Measurements from ENCODE around the gene ANKS3. TPM values are rescaled to one million over a fixed set of nuclear protein-coding genes. Genes with fewer than 3 reads are reported as not detected.
A peak's percentile ranks its signal among the peaks of the same experiment; 100 is the strongest.

Gene ANKS3
- total RNA-seq, 1 donor from 2014 or later, result 25.8 TPM

- peaks cover 29% of the 10 kb centered on the region for H3K4me1 Mint-ChIP-seq (ENCODE audit: low read depth)
- no peaks in the 10 kb centered on the region for H3K27me3 Mint-ChIP-seq (ENCODE audit: insufficient read depth)
- H3K36me3 Mint-ChIP-seq (ENCODE audit: low read depth), result peaks cover 15% of the 10 kb centered on the region
- H3K9me3 Mint-ChIP-seq, result no peaks in the 10 kb centered on the region
- H3K27ac Mint-ChIP-seq, result no peak overlapping the region
- no peak overlapping the region for H3K4me3 Mint-ChIP-seq
- intact Hi-C loops (cut with micrococcal nuclease), result no loop called here
- no peak for DNase-seq (ENCODE audit: low spot score)
Measured at GRCh38 chr16:4673387-4674046, 60.6 kb downstream of the ANKS3 start.

- Mint-ChIP-seq H3K36me3 (ENCODE audit: low read depth) (peaks cover 18% of the 10 kb centered on the region), H3K9me3 (no peaks in the 10 kb centered on the region), H3K27me3 (ENCODE audit: insufficient read depth) (no peaks in the 10 kb centered on the region), H3K4me3 (no peak overlapping the region), H3K4me1 (ENCODE audit: low read depth) (peaks cover 16% of the 10 kb centered on the region), H3K27ac (no peak overlapping the region)
- intact Hi-C loops (cut with micrococcal nuclease), result no loop called here
- DNase-seq (ENCODE audit: low spot score), result no peak
Measured at GRCh38 chr16:4668313-4668960, 65.6 kb downstream of the ANKS3 start.

GRCh38 chr16:4667203-4667963 lies 66.7 kb downstream of the ANKS3 start:
- peaks cover 24% of the 10 kb centered on the region for H3K4me1 Mint-ChIP-seq (ENCODE audit: low read depth)
- H3K27ac Mint-ChIP-seq, result no peak overlapping the region
- H3K4me3 Mint-ChIP-seq, result no peak overlapping the region
- no peaks in the 10 kb centered on the region for H3K9me3 Mint-ChIP-seq
- intact Hi-C loops (cut with micrococcal nuclease), result no loop called here
- DNase-seq (ENCODE audit: low spot score), result no peak
- H3K27me3 Mint-ChIP-seq (ENCODE audit: insufficient read depth), result no peaks in the 10 kb centered on the region
- H3K36me3 Mint-ChIP-seq (ENCODE audit: low read depth), result peaks cover 17% of the 10 kb centered on the region

GRCh38 chr16:4666537-4667202 lies 67.4 kb downstream of the ANKS3 start:
- no peak for DNase-seq (ENCODE audit: low spot score)
- Mint-ChIP-seq H3K4me1 (ENCODE audit: low read depth) (peaks cover 25% of the 10 kb centered on the region), H3K36me3 (ENCODE audit: low read depth) (peaks cover 15% of the 10 kb centered on the region), H3K27me3 (ENCODE audit: insufficient read depth) (no peaks in the 10 kb centered on the region), H3K4me3 (no peak overlapping the region), H3K27ac (no peak overlapping the region), H3K9me3 (no peaks in the 10 kb centered on the region)
- intact Hi-C loops (cut with micrococcal nuclease), result no loop called here

DNA sequence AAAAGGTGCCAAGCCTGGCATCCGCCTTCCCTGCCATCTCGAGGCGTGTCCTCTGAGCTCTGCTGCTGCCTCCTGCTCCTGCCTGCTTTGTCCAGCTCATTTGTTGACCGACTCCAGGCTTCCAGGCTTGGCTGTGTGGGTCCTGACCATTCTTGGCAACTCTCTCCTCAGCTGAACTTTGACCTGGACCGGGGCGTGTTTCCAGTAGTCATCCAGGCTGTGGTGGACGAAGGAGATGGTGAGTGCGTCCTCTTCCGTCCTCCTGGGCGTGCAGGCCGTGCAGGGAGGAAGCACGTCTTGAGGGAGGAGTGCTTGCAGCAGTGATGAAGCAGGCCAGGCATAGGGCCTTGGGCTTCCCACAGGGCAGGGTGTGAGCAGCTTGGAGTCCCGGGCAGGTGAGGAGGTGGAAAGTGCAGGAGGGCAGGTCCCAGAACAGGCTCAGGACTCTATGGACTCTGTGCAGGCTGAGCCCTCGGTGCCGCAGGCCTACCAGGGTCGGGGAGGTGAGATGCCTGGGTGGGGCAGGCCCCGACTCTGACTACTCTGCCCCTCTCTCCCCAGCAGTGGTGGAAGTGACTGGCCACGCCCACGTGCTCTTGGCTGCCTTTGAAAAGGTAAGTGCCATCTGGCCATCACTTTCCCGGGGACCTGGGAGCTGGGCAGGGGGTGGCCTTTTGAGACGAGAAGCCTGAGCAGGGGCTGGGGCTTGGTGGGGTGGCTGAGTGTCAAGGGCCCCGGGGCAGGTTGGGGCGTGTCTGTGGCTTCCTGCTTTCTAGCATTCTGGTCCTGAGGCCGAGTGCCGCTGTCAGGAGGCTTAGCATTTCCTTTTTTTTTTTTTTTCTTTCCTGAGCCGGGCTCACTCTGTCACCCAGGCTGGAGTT lies 69.3 kb downstream of the ANKS3 start:
- H3K27ac Mint-ChIP-seq, result peak overlapping the region; percentile 92
- DNase-seq (ENCODE audit: low spot score), result peak; percentile 68
- H3K27me3 Mint-ChIP-seq (ENCODE audit: insufficient read depth), result no peaks in the 10 kb centered on the region
- peaks cover 15% of the 10 kb centered on the region for H3K36me3 Mint-ChIP-seq (ENCODE audit: low read depth)
- intact Hi-C loops (cut with micrococcal nuclease), result loop anchor here (1.0 kb wide), 1 partner anchor 12 kb away; no protein-coding TSS in a partner anchor
- H3K9me3 Mint-ChIP-seq, result no peaks in the 10 kb centered on the region
- peaks cover 39% of the 10 kb centered on the region for H3K4me1 Mint-ChIP-seq (ENCODE audit: low read depth)
- peak overlapping the region; percentile 62 for H3K4me3 Mint-ChIP-seq

DNA sequence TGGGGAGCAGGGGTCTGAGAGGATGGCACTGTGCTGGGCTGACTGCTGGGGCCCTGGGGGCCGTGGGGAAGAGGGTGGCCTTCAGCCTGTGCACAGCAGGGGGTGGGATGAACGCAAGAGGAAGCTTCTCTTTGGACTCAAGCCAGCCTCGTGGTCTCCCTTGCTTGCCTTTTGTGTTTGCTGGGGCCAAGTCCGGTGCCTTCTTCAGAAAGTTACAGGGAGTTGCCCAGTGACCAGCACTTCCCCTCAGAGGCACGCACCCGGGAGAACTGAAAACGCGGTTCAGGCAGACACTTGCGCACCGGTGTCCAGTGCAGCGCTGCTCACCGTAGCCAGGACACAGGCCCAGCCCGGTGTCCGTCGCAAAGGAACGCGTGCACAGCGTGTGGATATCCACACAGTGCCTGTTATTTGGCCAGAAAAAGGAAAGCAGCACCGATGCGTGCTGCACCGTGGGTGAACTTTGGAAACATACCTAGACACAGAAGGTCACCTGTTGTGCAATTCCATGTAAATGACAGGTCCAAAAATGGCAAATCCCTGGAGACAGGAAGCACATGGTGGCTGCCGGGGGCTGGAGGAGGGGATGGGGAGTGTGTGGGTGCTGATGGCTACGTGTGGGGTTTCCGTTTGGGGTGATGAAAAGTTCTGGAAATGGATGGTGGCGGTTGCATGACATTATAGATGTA lies 70.2 kb downstream of the ANKS3 start:
- Mint-ChIP-seq H3K4me3 (peak overlapping the region; percentile 62), H3K4me1 (ENCODE audit: low read depth) (peaks cover 44% of the 10 kb centered on the region), H3K27ac (peak overlapping the region; percentile 92), H3K36me3 (ENCODE audit: low read depth) (peaks cover 11% of the 10 kb centered on the region), H3K9me3 (no peaks in the 10 kb centered on the region), H3K27me3 (ENCODE audit: insufficient read depth) (no peaks in the 10 kb centered on the region)
- intact Hi-C loops (cut with micrococcal nuclease), result no loop called here
- DNase-seq (ENCODE audit: low spot score), result no peak

- Mint-ChIP-seq H3K36me3 (ENCODE audit: low read depth) (peaks cover 11% of the 10 kb centered on the region), H3K27me3 (ENCODE audit: insufficient read depth) (no peaks in the 10 kb centered on the region), H3K27ac (peak overlapping the region; percentile 92), H3K4me3 (peak overlapping the region; percentile 61), H3K9me3 (no peaks in the 10 kb centered on the region), H3K4me1 (ENCODE audit: low read depth) (peaks cover 44% of the 10 kb centered on the region)
- intact Hi-C loops (cut with micrococcal nuclease), result no loop called here
- no peak for DNase-seq (ENCODE audit: low spot score)
Measured at GRCh38 chr16:4663465-4663776, 70.7 kb downstream of the ANKS3 start.

DNA sequence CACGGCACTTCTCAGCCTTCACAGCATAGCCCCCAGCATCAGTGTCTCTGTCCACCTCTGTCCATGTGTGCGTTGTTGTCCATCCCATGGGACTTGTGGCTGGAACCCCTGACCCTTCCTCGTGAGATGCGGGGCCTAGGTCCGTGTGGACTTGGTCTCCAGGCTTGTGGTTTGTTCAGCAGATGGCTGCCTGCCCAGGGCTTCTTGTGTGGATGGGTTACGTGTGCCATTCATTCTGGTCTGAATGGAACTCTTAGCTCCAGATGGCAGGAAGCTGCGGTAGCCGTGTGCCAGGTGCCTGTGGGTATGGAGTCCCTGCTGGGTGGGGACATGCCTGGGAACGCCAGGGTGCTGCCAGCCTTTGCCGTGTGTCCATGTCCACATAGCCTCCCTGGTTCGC lies 72.4 kb downstream of the ANKS3 start:
- no peaks in the 10 kb centered on the region for H3K27me3 Mint-ChIP-seq (ENCODE audit: insufficient read depth)
- peaks cover 44% of the 10 kb centered on the region for H3K4me1 Mint-ChIP-seq (ENCODE audit: low read depth)
- H3K27ac Mint-ChIP-seq, result peak overlapping the region; percentile 52
- no peak overlapping the region for H3K4me3 Mint-ChIP-seq
- H3K36me3 Mint-ChIP-seq (ENCODE audit: low read depth), result peaks cover 8% of the 10 kb centered on the region
- intact Hi-C loops (cut with micrococcal nuclease), result loop anchor here (2.0 kb wide), 1 partner anchor 15 kb away; no protein-coding TSS in a partner anchor
- no peak for DNase-seq (ENCODE audit: low spot score)
- no peaks in the 10 kb centered on the region for H3K9me3 Mint-ChIP-seq

DNA sequence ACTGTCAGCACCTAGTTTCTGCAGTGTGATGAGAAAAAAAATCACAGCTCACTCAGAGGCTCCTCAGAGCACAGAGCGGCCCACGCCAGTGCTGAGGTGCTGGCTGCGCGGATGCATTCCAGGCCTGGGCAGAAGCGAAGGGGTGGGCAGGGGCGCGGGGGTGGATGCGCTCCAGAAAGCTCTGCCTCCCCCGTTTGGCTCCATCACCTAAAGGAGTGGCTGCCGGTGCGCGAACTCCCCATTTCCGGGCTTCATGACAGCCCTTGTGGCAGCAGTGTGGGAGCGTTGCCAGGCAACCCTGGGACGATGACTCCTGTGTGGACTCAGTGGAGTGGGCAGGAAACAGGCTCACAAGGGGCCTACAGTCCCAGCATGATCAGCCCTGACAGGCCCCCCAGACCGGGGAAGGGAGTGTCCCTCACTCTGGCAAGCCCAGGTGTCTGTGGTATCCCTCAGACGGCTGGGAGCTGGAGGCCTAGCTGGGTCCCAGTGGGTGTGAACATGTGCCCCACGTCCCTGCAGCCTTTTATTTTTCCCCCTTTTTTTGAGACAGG lies 73.5 kb downstream of the ANKS3 start:
- Mint-ChIP-seq H3K9me3 (no peaks in the 10 kb centered on the region), H3K27ac (peak overlapping the region; percentile 88), H3K27me3 (ENCODE audit: insufficient read depth) (no peaks in the 10 kb centered on the region), H3K4me3 (peak overlapping the region; percentile 54), H3K4me1 (ENCODE audit: low read depth) (peaks cover 44% of the 10 kb centered on the region), H3K36me3 (ENCODE audit: low read depth) (peaks cover 12% of the 10 kb centered on the region)
- intact Hi-C loops (cut with micrococcal nuclease), result loop anchor here (1.0 to 2.0 kb wide), 4 partner anchors 9 to 46 kb away; partner anchors contain the start of genes MGRN1 and UBALD1
- peak; percentile 60 for DNase-seq (ENCODE audit: low spot score)

- Mint-ChIP-seq H3K4me3 (peak overlapping the region; percentile 35), H3K27me3 (ENCODE audit: insufficient read depth) (no peaks in the 10 kb centered on the region), H3K4me1 (ENCODE audit: low read depth) (peaks cover 40% of the 10 kb centered on the region), H3K27ac (peak overlapping the region; percentile 88), H3K36me3 (ENCODE audit: low read depth) (peaks cover 11% of the 10 kb centered on the region), H3K9me3 (no peaks in the 10 kb centered on the region)
- intact Hi-C loops (cut with micrococcal nuclease), result loop anchor here (1.0 to 2.0 kb wide), 4 partner anchors 10 to 45 kb away; partner anchors contain the start of genes MGRN1 and UBALD1
- no peak for DNase-seq (ENCODE audit: low spot score)
Measured at GRCh38 chr16:4659363-4660353, 74.4 kb downstream of the ANKS3 start.

All from activated T-helper 1 cell treated with anti-CD3 and anti-CD28 coated beads, Interleukin-12 subunit alpha, Interleukin-12 subunit beta, Interleukin-2, Interleukin-4 antibody, amounts not matched to agents 30 ng/mL and 10 ng/mL and 1 ng/mL, durations not matched to agents 14 hours and 24 hours and 36 hours (primary cell).